Coronary artery (tissue), 2 donors: Measurements from ENCODE around the gene NUDT22.
A peak's percentile ranks its signal among the peaks of the same experiment; 100 is the strongest.

Experiments
- DNase-seq: peaks from one replicate; pipeline ENCODE4 v3.0.0-alpha.2; 2017; ENCODE audit warnings: low spot score
- H3K27ac ChIP-seq, 2 donors: fragments of 200-600 bp; sonication (generic); one replicate each; pipeline ENCODE4 v1.5.1; 2016 to 2019
- H3K4me3 ChIP-seq: fragments of 200-600 bp; sonication (generic); 2 replicates; pipeline ENCODE4 v1.5.1; 2016; ENCODE audit warnings: mild to moderate bottlenecking, moderate library complexity
- TF ChIP-seq, protein P1 (sequence below): fragments of 200-600 bp; sonication (generic); IDR thresholded peaks from one replicate; pipeline ENCODE4 v1.5.1; 2019; ENCODE audit warnings: antibody characterized with exemption

NUDT22 gene

DNA sequence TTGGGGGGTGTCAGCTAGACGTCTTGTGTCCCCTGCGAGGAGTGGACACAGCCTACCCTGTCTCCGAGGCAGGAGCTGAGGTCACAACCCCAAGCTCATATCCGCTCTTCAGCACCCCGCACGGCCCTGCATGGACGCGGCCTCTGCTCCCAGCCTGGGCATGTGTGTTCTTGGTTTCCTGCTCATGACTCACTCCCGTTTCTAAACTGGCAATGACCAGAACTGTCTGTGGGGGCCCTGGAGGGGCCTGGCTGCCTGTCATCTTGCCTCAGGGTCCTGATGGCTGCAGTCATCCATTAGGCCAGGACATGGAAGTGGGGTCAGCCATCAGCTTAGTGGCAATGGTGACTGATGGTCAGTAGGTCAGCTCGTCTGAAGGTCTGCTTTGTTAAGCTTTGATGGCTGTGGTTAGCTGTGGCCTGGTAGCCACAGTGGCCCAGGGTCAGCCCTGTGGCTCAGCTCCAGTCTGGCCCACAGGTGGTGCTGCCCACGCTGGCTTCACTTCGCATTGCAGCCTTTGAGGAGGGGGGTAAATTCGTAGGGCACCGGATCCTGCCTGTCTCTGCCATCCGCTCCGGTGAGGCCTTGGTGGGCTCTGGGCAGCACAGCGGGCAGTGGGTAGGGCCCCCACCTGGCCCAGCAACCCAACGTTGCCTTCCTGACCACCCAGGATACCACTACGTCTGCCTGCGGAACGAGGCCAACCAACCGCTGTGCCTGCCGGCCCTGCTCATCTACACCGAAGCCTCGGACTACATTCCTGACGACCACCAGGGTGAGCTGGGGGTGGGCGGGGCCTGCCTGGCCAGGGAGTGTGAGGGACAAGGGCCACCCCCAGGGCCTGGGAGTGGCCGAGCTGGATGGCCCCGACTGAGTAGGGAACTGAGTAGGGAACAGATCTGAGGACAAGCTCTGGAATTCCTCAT, 37.2 kb downstream of the NUDT22 start:
- TF ChIP-seq, protein P1, sequence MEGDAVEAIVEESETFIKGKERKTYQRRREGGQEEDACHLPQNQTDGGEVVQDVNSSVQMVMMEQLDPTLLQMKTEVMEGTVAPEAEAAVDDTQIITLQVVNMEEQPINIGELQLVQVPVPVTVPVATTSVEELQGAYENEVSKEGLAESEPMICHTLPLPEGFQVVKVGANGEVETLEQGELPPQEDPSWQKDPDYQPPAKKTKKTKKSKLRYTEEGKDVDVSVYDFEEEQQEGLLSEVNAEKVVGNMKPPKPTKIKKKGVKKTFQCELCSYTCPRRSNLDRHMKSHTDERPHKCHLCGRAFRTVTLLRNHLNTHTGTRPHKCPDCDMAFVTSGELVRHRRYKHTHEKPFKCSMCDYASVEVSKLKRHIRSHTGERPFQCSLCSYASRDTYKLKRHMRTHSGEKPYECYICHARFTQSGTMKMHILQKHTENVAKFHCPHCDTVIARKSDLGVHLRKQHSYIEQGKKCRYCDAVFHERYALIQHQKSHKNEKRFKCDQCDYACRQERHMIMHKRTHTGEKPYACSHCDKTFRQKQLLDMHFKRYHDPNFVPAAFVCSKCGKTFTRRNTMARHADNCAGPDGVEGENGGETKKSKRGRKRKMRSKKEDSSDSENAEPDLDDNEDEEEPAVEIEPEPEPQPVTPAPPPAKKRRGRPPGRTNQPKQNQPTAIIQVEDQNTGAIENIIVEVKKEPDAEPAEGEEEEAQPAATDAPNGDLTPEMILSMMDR, result no peak

DNA sequence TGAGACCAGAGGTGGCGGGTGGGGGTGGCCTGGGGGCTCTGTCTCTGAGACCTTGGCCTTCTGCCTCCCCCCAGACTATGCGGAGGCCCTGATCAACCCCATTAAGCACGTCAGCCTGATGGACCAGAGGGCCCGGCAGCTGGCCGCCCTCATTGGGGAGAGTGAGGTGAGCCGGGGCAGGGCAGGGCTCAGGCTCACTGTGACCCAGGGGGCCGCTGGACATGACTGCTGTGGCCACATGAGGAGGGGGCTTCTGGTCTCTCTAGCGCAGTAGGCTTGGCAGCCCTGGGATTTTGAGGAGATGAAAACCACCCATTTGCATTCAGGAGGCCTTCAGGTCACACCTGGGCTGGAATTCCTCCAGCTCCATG, 37.9 kb downstream of the NUDT22 start:
- Histone ChIP-seq H3K27ac (no peak overlapping the region), H3K4me3 (no peak overlapping the region)

More for the DNA sequence above, 37.2 kb downstream of the NUDT22 start:
- DNase-seq, result no peak
- Histone ChIP-seq H3K4me3 (no peak overlapping the region), H3K27ac (no peak overlapping the region)

DNA sequence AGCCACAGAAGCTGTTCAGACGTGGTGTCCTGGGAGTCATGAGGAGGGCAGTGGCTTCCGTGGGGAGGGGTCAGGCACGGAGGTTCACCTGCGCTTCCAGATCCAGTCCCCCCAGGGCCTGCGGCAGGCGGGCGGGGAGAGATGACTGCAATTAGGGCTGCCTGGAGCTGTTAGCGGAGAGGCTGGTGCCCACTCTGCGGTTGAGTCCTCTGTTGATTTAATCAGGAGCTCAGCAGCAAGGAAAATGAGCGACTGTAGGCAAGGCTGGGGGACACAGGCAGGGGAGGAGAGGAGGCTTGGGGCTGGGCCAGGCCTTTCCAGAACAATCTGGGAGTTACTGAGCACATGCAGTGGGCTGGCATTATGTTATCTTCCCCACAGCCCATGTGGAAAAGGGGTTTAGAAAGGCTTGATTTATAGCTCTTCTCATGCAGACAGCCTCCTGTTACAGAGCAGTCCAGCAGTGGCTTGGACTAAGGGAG, 38.3 kb downstream of the NUDT22 start:
- DNase-seq, result no peak
- no peak overlapping the region for H3K27ac ChIP-seq
- no peak overlapping the region for H3K4me3 ChIP-seq
- TF ChIP-seq, protein P1, result no peak

More for the DNA sequence above, 37.9 kb downstream of the NUDT22 start:
- TF ChIP-seq, protein P1, result no peak
- no peak for DNase-seq

DNA sequence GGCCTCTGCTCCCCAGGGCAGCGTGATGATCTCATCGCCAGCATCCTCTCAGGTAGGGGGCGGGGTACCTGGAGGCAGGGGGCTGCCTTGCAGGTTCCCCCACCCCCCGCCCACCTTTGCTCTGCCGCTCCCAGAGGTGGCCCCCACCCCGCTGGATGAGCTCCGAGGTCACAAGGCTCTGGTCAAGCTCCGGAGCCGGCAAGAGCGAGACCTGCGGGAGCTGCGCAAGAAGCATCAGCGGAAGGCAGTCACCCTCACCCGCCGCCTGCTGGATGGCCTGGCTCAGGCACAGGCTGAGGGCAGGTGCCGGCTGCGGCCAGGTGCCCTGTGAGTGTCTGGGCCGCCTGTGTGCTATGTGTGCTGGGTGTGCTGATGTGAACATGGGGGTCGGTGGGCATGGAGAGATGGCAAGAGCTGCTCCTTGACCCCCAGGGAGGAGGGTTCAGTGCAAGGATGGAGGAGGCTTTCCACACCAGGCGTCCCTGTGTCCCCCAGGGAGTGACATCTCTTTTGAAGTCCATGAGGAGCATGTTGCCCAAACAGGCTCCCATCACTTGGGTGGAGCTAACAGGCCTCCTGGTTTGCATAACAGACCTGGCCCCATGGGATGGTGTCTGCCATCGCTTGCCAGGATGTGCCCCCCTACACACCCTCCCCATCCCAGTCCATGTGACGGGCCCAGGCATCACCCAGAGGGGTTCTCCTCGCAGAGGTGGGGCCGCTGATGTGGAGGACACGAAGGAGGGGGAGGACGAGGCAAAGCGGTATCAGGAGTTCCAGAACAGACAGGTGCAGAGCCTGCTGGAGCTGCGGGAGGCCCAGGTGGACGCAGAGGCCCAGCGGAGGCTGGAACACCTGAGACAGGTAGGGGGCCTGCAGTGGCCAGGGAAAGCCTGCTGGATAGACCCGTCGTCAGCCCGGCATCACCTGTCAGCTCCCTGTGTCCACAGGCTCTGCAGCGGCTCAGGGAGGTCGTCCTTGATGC, 39.4 kb downstream of the NUDT22 start:
- Histone ChIP-seq H3K4me3 (no peak overlapping the region), H3K27ac (no peak overlapping the region)
- no peak for DNase-seq
- TF ChIP-seq, protein P1, result no peak

DNA sequence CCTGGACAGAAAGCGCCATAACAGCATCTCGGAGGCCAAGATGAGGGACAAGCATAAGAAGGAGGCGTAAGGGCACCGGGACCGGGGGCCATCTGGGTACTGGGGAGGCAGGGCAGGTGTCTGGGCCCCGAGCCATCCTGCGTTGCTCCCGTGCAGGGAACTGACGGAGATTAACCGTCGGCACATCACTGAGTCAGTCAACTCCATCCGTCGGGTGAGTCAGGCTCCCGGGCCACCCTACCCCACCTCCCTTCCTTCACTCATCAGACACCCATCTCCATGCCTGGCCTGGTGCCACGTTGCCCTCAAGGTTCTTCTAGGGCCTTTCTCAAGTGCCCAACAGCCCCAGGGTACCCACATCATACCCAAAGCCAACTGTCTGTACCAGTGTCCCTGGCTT, 40.3 kb downstream of the NUDT22 start:
- TF ChIP-seq, protein P1, result no peak
- no peak for DNase-seq
- H3K27ac ChIP-seq, result no peak overlapping the region
- no peak overlapping the region for H3K4me3 ChIP-seq

DNA sequence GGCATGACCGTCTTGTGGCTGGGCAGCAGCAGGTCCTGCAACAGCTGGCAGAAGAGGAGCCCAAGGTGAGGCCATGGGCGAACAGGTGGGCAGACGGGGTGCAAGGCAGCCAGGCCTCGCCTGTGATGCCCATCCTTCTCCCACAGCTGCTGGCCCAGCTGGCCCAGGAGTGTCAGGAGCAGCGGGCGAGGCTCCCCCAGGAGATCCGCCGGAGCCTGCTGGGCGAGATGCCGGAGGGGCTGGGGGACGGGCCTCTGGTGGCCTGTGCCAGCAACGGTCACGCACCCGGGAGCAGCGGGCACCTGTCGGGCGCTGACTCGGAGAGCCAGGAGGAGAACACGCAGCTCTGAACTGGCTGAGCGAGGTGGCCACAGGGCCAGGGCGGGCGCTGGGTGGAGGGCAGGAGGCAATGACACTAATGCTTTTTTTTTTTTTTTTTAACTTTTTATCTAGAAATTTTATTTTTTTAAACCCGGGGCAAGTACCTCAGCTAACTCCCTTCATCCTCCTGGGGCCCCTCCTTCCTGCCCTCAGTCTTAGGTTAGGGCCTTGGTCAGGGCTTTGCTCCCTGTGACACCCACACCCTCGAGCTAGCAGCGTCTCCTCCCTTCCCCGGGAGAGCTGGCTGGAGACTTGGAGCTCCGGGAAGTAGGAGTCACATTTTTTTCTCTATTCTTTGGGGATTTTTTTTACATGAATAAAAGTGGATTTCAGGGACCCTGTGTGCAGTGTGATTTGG, 41.3 kb downstream of the NUDT22 start:
- H3K27ac ChIP-seq, result peak overlapping the region; percentile 85 to 95
- H3K4me3 ChIP-seq, result no peak overlapping the region
- DNase-seq, result no peak
- TF ChIP-seq, protein P1, result no peak
